GM12801 (cell line): ENCODE data around the gene QRFPR.

Experiments used
- TF ChIP-seq, protein P1 (sequence below): IDR thresholded peaks from one replicate; pipeline ENCODE4 v1.5.1; 2011; ENCODE audit warnings: control low read depth; ENCODE audit not compliant: insufficient read length; ENCODE audit errors: extremely low read depth

The QRFPR gene

DNA sequence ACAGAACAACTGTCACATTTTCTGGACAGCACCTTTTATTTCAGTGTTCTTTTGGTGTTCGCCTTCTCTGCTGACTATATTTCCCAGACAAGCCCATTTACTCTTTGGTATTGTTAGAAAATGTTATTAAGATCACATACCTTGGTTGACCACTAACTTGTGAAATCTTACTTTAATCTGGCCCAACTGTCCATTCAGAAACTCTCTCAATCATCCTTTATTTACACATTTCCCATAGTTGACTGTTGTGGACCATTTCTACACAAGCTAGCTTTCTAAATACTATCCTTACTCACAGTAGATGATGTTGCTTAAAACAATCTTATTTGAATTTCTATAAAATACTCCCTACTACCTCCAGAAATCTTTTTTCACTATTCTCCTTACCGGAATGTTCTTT is 64.7 kb downstream of the QRFPR start:
- TF ChIP-seq, protein P1, sequence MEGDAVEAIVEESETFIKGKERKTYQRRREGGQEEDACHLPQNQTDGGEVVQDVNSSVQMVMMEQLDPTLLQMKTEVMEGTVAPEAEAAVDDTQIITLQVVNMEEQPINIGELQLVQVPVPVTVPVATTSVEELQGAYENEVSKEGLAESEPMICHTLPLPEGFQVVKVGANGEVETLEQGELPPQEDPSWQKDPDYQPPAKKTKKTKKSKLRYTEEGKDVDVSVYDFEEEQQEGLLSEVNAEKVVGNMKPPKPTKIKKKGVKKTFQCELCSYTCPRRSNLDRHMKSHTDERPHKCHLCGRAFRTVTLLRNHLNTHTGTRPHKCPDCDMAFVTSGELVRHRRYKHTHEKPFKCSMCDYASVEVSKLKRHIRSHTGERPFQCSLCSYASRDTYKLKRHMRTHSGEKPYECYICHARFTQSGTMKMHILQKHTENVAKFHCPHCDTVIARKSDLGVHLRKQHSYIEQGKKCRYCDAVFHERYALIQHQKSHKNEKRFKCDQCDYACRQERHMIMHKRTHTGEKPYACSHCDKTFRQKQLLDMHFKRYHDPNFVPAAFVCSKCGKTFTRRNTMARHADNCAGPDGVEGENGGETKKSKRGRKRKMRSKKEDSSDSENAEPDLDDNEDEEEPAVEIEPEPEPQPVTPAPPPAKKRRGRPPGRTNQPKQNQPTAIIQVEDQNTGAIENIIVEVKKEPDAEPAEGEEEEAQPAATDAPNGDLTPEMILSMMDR, result no peak

DNA sequence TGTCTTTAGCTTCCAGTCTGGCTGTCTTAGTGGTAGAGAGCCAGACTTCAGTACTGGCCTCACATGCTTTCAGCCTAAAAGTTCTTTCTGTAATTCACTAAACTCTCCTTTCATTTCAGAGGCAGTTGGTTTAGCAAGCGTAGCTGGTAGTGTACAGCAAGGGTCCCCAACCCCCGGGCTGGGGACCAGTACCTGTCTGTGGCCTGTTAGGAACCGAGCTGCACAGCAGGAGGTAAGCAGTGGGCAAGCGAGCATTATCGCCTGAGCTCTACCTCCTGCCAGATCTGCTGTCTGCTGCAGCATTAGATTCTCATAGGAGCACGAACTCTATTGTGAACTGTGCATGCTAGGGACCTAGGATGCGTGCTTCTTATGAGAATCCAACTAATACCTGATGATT is 72.0 kb downstream of the QRFPR start:
- TF ChIP-seq, protein P1, result no peak

DNA sequence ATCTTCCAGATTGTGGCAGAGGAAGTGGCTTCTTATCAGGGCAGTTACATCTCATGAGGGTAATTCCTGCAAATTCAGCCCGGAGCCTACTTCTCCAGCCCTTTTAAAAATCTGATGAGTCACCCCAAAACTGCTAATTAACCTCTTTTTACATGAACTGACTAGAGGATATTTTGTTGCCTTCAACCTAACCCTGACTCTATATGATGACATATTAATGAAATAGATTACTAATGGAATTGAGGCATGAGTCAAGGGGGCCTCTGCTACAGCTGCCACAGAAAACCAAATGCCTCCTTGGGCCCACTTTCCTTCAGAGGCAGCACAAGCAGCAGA is 72.5 kb downstream of the QRFPR start:
- TF ChIP-seq, protein P1, result no peak

DNA sequence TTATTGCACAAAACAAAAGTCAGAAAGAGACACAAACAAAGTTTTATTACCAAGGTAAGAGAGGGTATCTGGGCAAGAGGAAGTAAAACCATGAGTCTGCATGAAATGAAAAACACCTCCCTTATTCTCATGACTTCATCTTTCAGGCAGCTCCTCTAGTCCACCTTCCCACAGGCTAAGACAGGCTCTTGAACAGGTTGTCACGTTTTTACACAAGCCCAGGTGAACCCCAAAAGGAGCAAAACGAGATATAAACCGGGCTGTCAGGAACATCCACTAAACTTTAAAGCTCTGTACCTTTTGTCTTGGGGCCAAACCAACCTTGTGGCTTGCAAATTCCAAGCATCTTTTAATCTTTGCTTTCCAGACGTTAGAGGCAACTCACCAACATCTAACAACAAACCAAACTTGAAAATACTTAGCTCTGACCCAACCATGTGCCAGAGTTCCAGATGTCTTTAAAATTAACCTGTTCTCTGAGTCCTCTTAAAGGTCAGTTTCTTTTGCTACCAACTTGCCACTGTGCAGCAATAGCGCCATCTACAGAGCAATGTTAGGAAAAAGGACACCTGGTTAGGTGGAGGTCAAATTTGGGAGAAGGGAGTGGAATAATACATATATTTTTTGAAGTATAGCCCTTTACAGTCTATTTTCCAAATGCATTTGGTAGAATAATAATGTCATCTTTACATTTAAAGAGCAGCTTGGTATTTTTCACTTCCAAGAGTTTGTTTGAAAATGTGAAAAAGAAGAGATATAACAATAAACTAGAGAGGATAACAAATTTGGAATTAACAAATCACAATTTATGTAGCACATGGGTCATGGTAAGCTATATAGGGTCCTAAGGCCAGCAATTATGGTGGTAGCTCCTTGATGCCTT is 73.1 kb downstream of the QRFPR start:
- TF ChIP-seq, protein P1, result no peak

DNA sequence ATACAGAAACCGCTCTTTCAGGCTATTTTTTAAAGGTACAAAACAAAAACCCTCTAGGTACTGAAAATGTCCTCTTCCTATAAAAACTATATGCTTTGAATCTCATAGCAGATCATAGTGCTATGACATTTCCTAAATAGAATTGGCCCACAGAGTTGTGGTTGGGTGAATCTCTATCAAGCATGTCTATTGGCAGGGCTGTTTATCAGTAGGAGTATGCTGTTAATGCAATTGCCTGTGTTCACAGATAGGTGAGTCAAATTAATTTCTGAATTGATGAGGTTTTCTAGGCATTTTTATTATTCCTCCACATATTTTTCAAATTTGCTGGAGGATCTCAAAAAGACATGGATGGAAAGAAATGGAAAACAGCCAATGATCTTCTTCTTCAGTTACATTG is 73.9 kb downstream of the QRFPR start:
- TF ChIP-seq, protein P1, result no peak

DNA sequence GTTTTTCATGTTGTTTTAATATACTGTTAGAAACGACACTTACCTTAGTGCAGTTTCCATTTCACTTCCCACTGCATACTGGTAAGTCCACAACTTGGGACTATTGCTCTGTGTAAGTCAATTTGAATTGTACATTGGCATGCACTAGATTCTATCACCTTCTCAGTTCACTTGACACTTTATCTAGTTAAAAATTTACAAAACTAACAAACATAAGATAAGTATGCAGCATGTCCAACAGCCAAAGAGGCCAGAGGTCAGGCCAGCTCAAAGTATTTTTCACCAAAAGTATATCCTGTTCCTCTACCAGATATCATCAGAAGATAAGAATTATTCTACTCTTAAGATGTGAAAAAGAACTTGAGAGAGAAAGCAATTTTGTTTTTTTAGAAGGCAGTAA is 75.9 kb downstream of the QRFPR start:
- TF ChIP-seq, protein P1, result no peak

DNA sequence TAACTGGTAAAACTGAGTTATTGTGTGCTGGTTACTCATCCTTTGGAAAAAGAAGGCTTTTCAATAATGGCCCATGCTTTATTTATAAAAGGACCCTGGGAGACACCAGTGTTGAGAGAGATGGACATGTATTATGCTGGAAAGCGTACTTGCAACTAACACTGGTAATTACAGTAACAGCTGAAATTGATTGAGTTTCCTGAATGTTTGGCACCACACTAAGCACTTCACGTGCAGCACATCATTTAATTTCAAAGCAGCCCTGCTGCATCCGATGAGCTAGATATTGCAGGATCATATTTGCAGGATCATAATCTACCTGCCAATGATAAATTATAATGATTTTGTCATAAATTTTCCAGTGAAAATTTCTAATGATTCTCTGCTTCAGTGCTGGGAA is 81.5 kb downstream of the QRFPR start:
- TF ChIP-seq, protein P1, result no peak
